ENCODE results near the gene RBMX.

The RBMX gene

GRCh38 chrX:136825771-136826170, 54.8 kb downstream of the RBMX start:
- no peak overlapping the region for H3K4me3 ChIP-seq (ENCODE audit: control insufficient read depth in 1 of 7, extremely low read depth in 1 of 7, insufficient read depth in 4 of 7, low read depth in 2 of 7, low read length in 6 of 7)
- WGBS (ENCODE audit: insufficient coverage): 71% methylated on average over 1 of the region's 2 CpGs
- no peaks in the 10 kb centered on the region for H3K9me3 ChIP-seq (ENCODE audit: control extremely low read depth in 1 of 5, control insufficient read depth in 4 of 5, insufficient read depth in 2 of 5, low read depth in 1 of 5, low read length in 4 of 5)
- CTCF ChIA-PET: no interaction called here
- H3K4me1 ChIP-seq (ENCODE audit: control extremely low read depth in 1 of 4, control insufficient read depth in 4 of 4, insufficient read depth in 4 of 4, low read length in 3 of 4): no peaks in the 10 kb centered on the region
- no peaks in the 10 kb centered on the region for H3K36me3 ChIP-seq (ENCODE audit: control insufficient read depth in 4 of 4, insufficient read depth in 4 of 4, low read length in 3 of 4)
- DNase-seq: no peak
- H3K27ac ChIP-seq (ENCODE audit: insufficient read depth in 1 of 2, low read depth in 1 of 2, low read length in 2 of 2, poor library complexity in 1 of 2, severe bottlenecking in 2 of 2): no peak overlapping the region
- POLR2A ChIA-PET: no interaction called here
- no peaks in the 10 kb centered on the region for H3K27me3 ChIP-seq (replicated peaks in 2 of 5; ENCODE audit: control insufficient read depth in 4 of 5, insufficient read depth in 5 of 5, low read length in 4 of 5)
